HCT116 (cell line): ENCODE data around the gene DPP4. TPM values are rescaled to one million over a fixed set of nuclear protein-coding genes. Genes with fewer than 3 reads are reported as not detected.

Experiments
- ATAC-seq: fragments of 200-7000 bp; cut with Tn5 transposase; 2 replicates; pipeline ENCODE4 v1.9.1; 2020; ENCODE audit warnings: mild to moderate bottlenecking, moderate library complexity
- BruUV-seq: library from RNA; stranded (reverse); fragments of 400-500 nt; replicated peaks from 2 replicates; lab custom pipeline; 2021; lab: Mats Ljungman, UMichigan
- CTCF ChIA-PET: fragments of 300-600 bp; sonication (Branson Sonifier 250); formaldehyde crosslinking; loops from one replicate; lab custom pipeline; 2021; ENCODE audit warnings: antibody characterized with exemption; lab: Charles Lee
- POLR2A ChIA-PET: fragments of 300-600, 350-600 bp; sonication (Branson Sonifier 250); formaldehyde crosslinking; loops from one replicate; lab custom pipeline; 2021; ENCODE audit warnings: antibody characterized with exemption; lab: Charles Lee
- RAD21 ChIA-PET, 2 experiments: fragments of 300-600 bp; sonication (Branson Sonifier 250); formaldehyde crosslinking; loops; one replicate each; lab custom pipeline; 2023; ENCODE audit warnings: low total read pairs in 2 of 2; ENCODE audit not compliant: uncharacterized antibody in 2 of 2, unreplicated experiment in 2 of 2, low non-redundant PET in 1 of 2; lab: Charles Lee
- DNase-seq: peaks from one replicate; pipeline ENCODE4 v3.0.0-alpha.2; 2010; ENCODE audit warnings: low read depth, low spot score
- H2AFZ ChIP-seq: fragments of 200-600 bp; shearing (Covaris generic), sonication (generic); 2 replicates; pipeline ENCODE4 v1.6.1; 2017; ENCODE audit warnings: low read depth, mixed run types, mixed read lengths, antibody characterized with exemption, low read length; ENCODE audit not compliant: poor library complexity, severe bottlenecking
- H3K27ac ChIP-seq: 2 replicates; pipeline ENCODE4 v1.5.1; 2012; ENCODE audit warnings: low read depth, low read length
- H3K27me3 ChIP-seq: fragments of 200-600 bp; sonication (generic); 2 replicates; pipeline ENCODE4 v1.6.1; 2016; ENCODE audit warnings: mixed run types, low read length, mixed read lengths; ENCODE audit not compliant: insufficient read depth
- H3K36me3 ChIP-seq, 2 experiments: fragments of 200-500 bp in 1 of 2; fragments of 200-600 bp in 1 of 2; sonication (Bioruptor generic) in 1 of 2; sonication (generic) in 1 of 2; 2 replicates each; pipeline versions ENCODE4 v1.5.1 to v1.6.1; 2014 to 2016; ENCODE audit warnings: low read length in 2 of 2, inconsistent platforms in 1 of 2, mixed read lengths in 1 of 2, mixed run types in 1 of 2; ENCODE audit not compliant: insufficient read depth in 2 of 2, control insufficient read depth in 1 of 2
- H3K4me1 ChIP-seq, 2 experiments: fragments of 200-600 bp in 1 of 2; sonication (generic) in 1 of 2; 2 replicates each; pipeline versions ENCODE4 v1.5.1 to v1.6.1; 2012 to 2017; ENCODE audit warnings: low read length in 2 of 2, inconsistent platforms in 1 of 2, mild to moderate bottlenecking in 1 of 2, mixed read lengths in 1 of 2, mixed run types in 1 of 2, moderate library complexity in 1 of 2; ENCODE audit not compliant: insufficient read depth in 2 of 2, control insufficient read depth in 1 of 2
- H3K4me2 ChIP-seq: fragments of 200-600 bp; sonication (generic); 2 replicates; pipeline ENCODE4 v1.6.1; 2017; ENCODE audit warnings: mixed run types, low read length, mixed read lengths
- H3K4me3 ChIP-seq, 2 experiments: fragments of 200-600 bp in 1 of 2; sonication (generic) in 1 of 2; replicated peaks in 1 of 2; 2 replicates each; pipeline ENCODE4 v1.5.1; 2011 to 2016; ENCODE audit warnings: low read length in 2 of 2, control low read depth in 1 of 2, low read depth in 1 of 2, mild to moderate bottlenecking in 1 of 2, mixed read lengths in 1 of 2, mixed run types in 1 of 2
- H3K79me2 ChIP-seq: fragments of 200-600 bp; sonication (generic); 2 replicates; pipeline ENCODE4 v1.6.1; 2017; ENCODE audit warnings: mild to moderate bottlenecking, mixed run types, low read length, moderate library complexity, mixed read lengths; ENCODE audit not compliant: insufficient read depth
- H3K9ac ChIP-seq: fragments of 200-600 bp; sonication (generic); 2 replicates; pipeline ENCODE4 v1.6.1; 2016; ENCODE audit warnings: low read length, mixed read lengths
- H3K9me2 ChIP-seq: fragments of 200-600 bp; sonication (generic), shearing (Covaris generic); 2 replicates; pipeline ENCODE4 v1.6.1; 2017; ENCODE audit warnings: mixed run types, mild to moderate bottlenecking, moderate library complexity; ENCODE audit not compliant: insufficient read depth
- H3K9me3 ChIP-seq, 2 experiments: fragments of 200-500 bp in 1 of 2; fragments of 200-600 bp in 1 of 2; sonication (Bioruptor generic) in 1 of 2; sonication (generic) in 1 of 2; 2 replicates each; pipeline ENCODE4 v1.6.1; 2014 to 2017; ENCODE audit warnings: low read length in 2 of 2, mixed read lengths in 2 of 2, inconsistent platforms in 1 of 2, low read depth in 1 of 2, mild to moderate bottlenecking in 1 of 2, mixed run types in 1 of 2, moderate library complexity in 1 of 2; ENCODE audit not compliant: control insufficient read depth in 1 of 2, insufficient read depth in 1 of 2
- H4K20me1 ChIP-seq: fragments of 200-600 bp; sonication (generic), shearing (Covaris generic); 2 replicates; pipeline ENCODE4 v1.6.1; 2017; ENCODE audit warnings: mixed run types, mild to moderate bottlenecking, moderate library complexity; ENCODE audit not compliant: insufficient read depth
- CBX3 ChIP-seq: IDR thresholded peaks from 2 replicates; pipeline ENCODE4 v1.6.1; 2012; ENCODE audit warnings: low read depth
- CTCF ChIP-seq, 3 experiments: fragments of 200-600 bp in 1 of 3; sonication (generic) in 1 of 3; IDR thresholded peaks in 2 of 3; conservative IDR thresholded peaks in 1 of 3; 2 replicates each; pipeline ENCODE4 v1.5.1; 2012 to 2017; ENCODE audit warnings: low read depth in 2 of 3, low read length in 2 of 3, antibody characterized with exemption in 1 of 3, borderline replicate concordance in 1 of 3, control low read depth in 1 of 3, mild to moderate bottlenecking in 1 of 3, mixed read lengths in 1 of 3, mixed run types in 1 of 3, moderate library complexity in 1 of 3; ENCODE audit not compliant: insufficient read depth in 1 of 3
- EGR1 ChIP-seq: IDR thresholded peaks from 2 replicates; pipeline ENCODE4 v1.6.1; 2012; ENCODE audit warnings: low read depth
- ELF1 ChIP-seq: IDR thresholded peaks from 2 replicates; pipeline ENCODE4 v1.6.1; 2012; ENCODE audit warnings: low read depth, borderline replicate concordance
- EZH2 ChIP-seq: fragments of 200-600 bp; sonication (generic); IDR thresholded peaks from 2 replicates; pipeline ENCODE4 v1.6.1; 2017; ENCODE audit warnings: antibody characterized with exemption, mixed run types
- FOSL1 ChIP-seq: IDR thresholded peaks from 2 replicates; pipeline ENCODE4 v1.6.1; 2012; ENCODE audit warnings: low read depth
- JUND ChIP-seq: IDR thresholded peaks from 2 replicates; pipeline ENCODE4 v1.6.1; 2012
- MAX ChIP-seq: IDR thresholded peaks from 2 replicates; pipeline ENCODE4 v1.6.1; 2012
- RAD21 ChIP-seq: IDR thresholded peaks from 2 replicates; pipeline ENCODE4 v1.6.1; 2012; ENCODE audit warnings: low read depth, mild to moderate bottlenecking
- SP1 ChIP-seq: IDR thresholded peaks from 2 replicates; pipeline ENCODE4 v1.6.1; 2012; ENCODE audit warnings: low read depth
- SRF ChIP-seq: IDR thresholded peaks from 2 replicates; pipeline ENCODE4 v1.6.1; 2012; ENCODE audit warnings: low read depth
- ZFX ChIP-seq: fragments of 450-650 bp; IDR thresholded peaks from 2 replicates; pipeline ENCODE4 v1.6.1; 2017
- ZNF274 ChIP-seq: fragments of 200-500 bp; sonication (Bioruptor generic); IDR thresholded peaks from 2 replicates; pipeline ENCODE4 v1.6.1; 2014; ENCODE audit warnings: mild to moderate bottlenecking, low read depth, low read length, inconsistent platforms
- intact Hi-C: fragments of 100-400 bp; cut with micrococcal nuclease; formaldehyde crosslinking; loops from 2 replicates; pipeline ENCODE4 v1.10.0; 2022
- total RNA-seq: library from RNA; stranded (reverse); gene quantifications from one replicate; pipeline ENCODE4 v1.2.1, GENCODE V29; 2021; ENCODE audit not compliant: unreplicated experiment

Gene DPP4
- total RNA-seq, 1 experiment from 2014 or later, result 3.6 TPM

- TF ChIP-seq EGR1 (no peak), SRF (no peak), FOSL1 (no peak), ZNF274 (no peak), EZH2 (no peak), MAX (no peak), ELF1 (no peak), CBX3 (no peak), CTCF (IDR thresholded peaks at IDR 0.05 in 2 of 3, conservative IDR thresholded peaks at IDR 0.05 in 1 of 3; ENCODE audit: borderline replicate concordance in 1 of 3, insufficient read depth in 1 of 3, low read depth in 2 of 3, low read length in 2 of 3) (no peak), RAD21 (no peak), ZFX (no peak), SP1 (no peak), JUND (no peak)
- TF ChIP-seq, all 23 proteins: peak for 0
- Histone ChIP-seq H2AFZ (no peak overlapping the region), H3K9me2 (no peaks in the 10 kb centered on the region), H3K36me3 (no peaks in the 10 kb centered on the region), H4K20me1 (no peaks in the 10 kb centered on the region), H3K4me1 (no peaks in the 10 kb centered on the region), H3K9me3 (no peaks in the 10 kb centered on the region), H3K4me2 (no peak overlapping the region), H3K27me3 (no peaks in the 10 kb centered on the region), H3K9ac (no peak overlapping the region), H3K79me2 (no peaks in the 10 kb centered on the region), H3K4me3 (no peak overlapping the region), H3K27ac (no peak overlapping the region)
- intact Hi-C loops, result no loop called here
- DNase-seq, result no peak
- no TSS peak for BruUV-seq
- RAD21 ChIA-PET, result no interaction called here
- ATAC-seq, result no peak
- CTCF ChIA-PET, result no interaction called here
- POLR2A ChIA-PET, result no interaction called here
Measured at GRCh38 chr2:162009543-162009942, 64.5 kb downstream of the DPP4 start.
